Left colon (tissue), 2 donors: ENCODE results near the gene GLDN. TPM values are rescaled to one million over a fixed set of nuclear protein-coding genes. Genes with fewer than 3 reads are reported as not detected.

Experiments used
- microRNA-seq, 2 donors: library from miRNA; unstranded; fragments of <30 nt; microRNA quantifications; one replicate each; pipeline versions ENCODE4 v1.1.0 to v1.2.0, GENCODE V29; 2020
- total RNA-seq, 2 donors: library from RNA; stranded (reverse); fragmentation: NEBNext Ultra II Directional; extraction: Animal tissue kit (Norgen Biotek cat#: 25700); gene quantifications; one replicate each; pipeline ENCODE4 v1.2.1, GENCODE V29; 2021
- donor health status: DM: no; HTN: no; CAD: no.
- donor health status: DM: yes; HTN: yes; CAD: no.

Gene GLDN
- total RNA-seq, 2 donors from 2014 or later: 3.2 to 21.5 TPM

Small RNA genes lying within 50 kb of the gene (microRNA-seq; reads per million reads assigned to microRNA genes)
- gene MIR7973-1: 0 reads per million in 2 donors
- 0 reads per million in 2 donors for gene MIR7973-2

Other genes starting within 250 kb of the GLDN start
- gene TNFAIP8L3, start 246.7 kb upstream of the GLDN start, total RNA-seq: 10 to 100 TPM in 1 of 2 donors, 1 to 10 TPM in 1; 9.7 to 12.7 TPM
- gene CYP19A1, start 3.1 kb upstream of the GLDN start, total RNA-seq: under 1 TPM in 1 of 2 donors, not detected in 1; 0.22 TPM